CD4-positive, alpha-beta T cell treated with Interleukin-4 for 4 hours (primary cell): Measurements from ENCODE around the gene RMND5B.
"Not testable (repeated sequence)": the region's sequence is repeated elsewhere in the genome, so short reads cannot be mapped to it uniquely, and the experiment has no call there.

Source experiments
- DNase-seq: peaks from one replicate; pipeline ENCODE4 v3.0.0-alpha.2; 2020

RMND5B gene

DNA sequence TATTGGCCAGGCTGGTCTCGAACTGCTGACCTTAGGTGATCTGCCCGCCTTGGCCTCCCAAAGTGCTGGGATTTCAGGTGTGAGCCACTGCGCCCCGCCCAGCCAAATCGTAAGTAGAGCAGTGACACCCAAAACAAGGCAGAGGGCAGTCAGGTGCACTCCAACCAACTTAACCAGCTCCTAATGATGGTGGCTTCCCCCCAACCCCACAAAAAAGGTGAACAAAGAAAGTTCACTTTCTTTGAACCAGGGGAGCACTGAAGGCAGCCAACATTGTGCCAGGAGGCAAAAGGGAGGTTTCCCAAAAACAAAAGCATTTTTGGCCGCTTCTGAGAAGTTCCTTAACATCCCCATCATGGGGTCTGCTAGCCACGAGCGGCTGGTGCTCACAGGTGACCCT lies 46.8 kb downstream of the RMND5B start:
- no peak for DNase-seq

DNA sequence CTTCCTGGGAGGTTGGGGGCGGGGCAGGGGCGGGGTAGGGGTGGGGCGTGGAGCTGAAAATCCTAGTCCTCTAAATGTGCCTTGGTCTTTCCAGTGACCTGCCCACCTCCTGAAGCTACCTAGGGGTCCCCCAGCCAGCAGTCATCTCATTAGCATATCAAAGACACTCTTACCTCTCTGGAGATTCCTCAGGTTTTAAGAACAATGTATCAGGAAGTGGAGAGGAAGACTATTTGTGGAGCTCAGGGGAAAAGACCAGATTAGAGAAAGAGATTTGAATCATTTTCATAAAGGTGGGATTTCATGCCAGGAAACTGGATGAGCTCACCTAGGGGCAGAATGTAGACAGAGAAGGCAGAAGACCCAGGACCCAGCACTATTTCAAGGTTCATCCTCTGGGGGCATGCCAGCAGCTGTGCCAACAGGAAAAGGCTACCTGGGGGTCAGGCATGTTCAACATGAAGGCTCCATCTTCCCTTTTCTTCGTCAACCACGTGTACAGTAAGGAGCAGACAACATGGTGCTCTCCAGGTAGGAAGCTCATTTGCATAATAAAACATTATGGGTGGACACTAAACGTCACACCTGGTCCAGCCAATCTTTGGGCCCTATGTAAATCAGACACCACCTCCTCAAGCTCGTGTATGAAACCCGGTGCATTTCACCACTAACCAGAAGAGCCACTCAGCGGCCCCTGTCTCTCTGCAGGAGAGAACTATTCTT lies 49.5 kb downstream of the RMND5B start:
- DNase-seq: no peak

DNA sequence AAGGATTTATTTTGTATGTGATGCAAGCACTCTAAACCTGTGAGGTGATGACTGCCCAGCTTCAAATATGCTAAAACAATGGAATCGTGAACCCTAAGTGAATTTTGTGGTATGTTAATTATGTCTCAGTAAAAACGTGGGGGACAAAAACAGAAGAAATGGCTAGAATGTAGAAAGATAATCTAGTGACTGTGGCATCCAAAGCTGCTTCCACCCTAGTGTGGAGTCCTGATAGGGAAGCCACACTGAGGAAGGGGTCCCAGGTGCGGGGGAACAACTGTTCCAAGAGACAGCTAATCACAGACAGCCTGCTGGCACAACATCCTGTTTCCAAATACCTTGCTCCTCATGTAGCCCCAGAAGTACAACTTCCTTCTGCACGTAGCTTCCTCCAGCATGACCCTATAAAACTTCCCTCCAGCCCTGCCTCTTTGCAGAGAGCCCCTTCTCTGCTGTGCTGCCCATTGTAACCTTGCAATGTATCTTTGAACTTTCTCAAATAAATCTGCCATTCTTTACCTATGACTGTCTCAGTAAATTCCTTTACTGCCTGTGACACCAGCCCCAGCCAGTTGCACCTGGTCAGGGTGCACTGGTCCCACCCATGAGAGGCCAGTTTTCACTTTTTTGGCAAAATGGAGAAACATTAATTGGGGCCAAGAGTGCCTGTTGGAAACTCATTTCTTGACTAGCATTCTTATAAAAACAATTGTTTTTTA lies 51.5 kb downstream of the RMND5B start:
- DNase-seq: no peak

DNA sequence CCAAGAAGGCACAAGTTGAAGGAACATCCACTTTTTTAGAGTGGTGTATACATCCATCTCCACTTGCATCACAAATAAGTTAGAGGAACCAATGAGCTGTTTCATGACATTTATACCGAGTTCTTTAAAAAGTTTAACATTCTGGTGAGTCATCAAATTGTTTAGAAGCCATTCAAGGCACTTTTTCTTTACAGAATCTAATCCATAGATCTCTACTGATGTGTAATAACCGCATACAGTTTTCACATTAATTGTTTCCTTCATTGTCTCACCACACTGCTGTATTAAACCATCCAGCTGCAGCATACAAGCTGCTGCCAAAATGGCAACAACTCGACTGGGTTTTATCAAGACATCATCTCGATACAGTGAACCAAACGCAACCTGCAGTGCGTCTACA lies 55.6 kb downstream of the RMND5B start:
- no peak for DNase-seq

DNA sequence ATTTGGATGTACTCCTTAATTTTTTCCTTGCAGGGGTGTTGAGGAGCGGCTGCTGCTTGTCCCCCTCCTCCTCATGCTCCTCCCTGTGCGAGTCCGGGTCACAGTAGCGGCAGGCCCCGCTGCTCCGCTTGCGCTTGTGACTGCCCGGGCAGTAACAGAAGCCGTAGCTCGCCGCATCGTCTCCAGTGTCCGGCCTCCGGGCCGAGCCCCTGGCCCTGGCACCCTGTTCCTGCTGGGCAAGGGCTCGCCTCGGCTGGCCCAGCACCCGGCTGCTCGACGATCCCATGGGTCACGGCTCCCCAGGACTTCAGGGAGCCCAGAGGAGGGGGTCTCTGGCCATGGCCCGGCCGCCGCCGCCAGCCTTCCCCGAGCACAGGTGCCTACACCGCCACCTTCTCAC lies 56.2 kb downstream of the RMND5B start, which contains the start of gene GMCL2:
TSS of gene GMCL2 (minus strand) at position 358 of the 400 bp plus-strand sequence. CDS start at position 286, 72 bp downstream.
- DNase-seq: no peak

DNA sequence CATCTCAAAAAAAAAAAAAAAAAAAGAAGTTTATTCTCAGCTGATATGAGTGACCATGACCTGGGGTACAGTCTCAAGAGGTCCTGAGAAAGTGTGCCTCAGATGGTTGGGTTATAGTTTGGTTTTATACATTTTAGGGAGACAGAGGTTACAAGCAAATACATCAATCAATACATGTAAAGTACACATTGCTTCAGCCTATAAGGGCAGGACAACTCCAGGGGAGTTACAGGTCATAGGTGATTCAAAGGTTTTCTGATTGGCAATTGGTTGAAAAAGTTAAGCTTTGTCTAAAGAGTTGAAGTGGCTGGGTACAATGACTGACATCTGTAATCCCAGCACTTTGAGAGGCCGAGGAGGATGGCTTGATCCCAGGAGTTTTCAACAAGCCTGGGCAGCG lies 58.6 kb downstream of the RMND5B start:
- DNase-seq: no peak

DNA sequence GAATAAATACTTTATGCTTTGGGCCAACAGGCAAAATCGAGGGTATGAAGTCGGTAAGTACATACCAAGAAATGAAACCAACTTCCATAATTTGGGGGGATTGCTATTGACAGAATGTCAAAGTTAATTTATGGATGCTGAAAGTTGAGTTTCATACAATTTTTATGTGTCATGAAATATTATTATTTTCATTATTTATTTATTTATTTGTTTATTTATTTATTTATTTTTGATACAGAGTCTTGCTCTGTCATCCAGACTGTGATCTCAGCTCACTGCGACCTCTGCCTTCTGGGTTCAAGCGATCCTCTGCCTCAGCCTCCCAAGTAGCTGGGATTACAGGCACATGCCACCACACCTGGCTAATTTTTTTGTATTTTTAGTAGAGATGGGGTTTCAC lies 60.8 kb downstream of the RMND5B start:
- no peak for DNase-seq

DNA sequence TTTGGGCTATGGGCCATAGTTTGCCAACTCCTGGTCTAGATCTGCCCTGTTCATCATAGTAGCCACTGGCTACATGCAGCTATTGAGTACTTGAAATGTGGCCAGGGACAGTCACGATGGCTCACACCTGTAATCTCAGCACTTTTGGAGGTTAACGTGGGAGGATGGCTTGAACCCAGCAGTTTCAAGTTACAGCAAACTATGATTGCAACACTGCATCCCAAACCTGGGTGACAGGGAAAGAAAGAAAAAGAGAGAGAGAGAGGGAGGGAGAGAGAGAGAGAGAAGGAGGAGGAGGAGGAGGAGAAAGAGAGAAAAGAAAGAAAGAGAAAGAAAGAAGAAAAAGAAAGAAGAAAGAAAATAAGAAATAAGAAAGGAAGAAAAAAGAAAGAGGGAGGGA lies 61.4 kb downstream of the RMND5B start:
- no peak for DNase-seq

DNA sequence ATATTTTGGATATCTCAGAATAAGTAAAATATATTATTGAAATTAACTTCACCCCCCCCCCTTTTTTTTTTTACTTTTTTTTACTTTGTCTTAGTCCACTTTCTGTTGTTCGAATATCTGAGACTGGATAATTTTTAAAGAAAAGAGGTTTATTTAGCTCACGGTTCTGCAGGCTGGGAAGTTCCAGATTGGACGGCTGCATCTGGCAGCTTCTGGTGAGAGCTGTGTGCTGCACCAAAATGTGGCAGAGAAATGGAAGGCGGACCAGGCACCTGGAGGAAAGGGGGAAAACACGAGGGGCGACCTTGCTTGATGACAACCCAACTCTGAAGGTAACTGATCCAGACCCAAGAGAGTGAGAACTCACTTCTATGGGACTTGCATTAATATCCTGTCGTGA lies 62.0 kb downstream of the RMND5B start:
- no peak for DNase-seq

DNA sequence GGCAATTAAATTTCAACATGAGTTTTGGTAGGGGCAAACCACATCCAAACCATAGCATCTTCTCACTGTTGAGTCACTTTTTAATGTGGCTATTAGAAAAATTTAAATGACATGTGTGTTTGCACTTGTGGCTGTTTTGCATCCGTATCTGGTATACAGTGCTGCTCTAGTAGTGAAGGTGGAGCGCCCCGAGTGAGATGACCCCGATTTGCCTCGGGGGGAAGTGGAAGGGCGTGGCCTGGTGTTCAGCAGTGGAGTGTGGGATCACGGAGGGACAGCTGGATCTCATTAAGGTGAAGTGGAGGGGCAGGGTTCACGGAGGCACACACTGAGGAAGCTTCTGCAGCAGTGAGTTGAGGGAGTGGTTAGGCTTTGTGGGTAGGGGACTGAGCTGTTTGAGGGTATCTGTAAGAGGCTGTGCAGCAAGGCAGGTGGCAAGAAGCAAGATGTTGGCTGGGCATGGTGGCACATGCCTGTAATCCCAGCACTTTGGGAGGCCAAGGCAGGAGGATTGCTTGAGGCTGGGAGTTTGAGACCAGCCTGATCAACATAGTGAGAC lies 62.5 kb downstream of the RMND5B start:
- DNase-seq: no peak

DNA sequence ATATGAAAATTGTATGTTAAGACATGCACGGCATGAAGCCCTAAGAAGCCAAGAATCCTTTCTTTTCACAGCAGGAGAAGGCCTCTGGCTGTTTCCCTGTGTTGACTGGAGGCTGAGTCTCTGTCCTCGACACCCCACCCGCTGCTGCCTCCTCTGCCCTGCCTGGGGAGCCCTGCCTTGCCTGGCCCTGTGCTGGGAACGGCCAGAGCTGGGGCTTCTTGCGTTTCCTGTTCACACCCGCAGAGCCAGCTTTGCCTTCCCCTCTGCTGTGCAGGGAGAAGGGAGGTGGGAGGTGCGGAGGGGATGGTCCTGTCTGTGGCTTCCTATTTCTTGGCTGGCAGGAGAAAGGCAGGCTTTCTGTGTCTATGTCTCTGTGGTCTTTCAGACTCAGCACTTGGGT lies 63.2 kb downstream of the RMND5B start:
- DNase-seq: no peak

DNA sequence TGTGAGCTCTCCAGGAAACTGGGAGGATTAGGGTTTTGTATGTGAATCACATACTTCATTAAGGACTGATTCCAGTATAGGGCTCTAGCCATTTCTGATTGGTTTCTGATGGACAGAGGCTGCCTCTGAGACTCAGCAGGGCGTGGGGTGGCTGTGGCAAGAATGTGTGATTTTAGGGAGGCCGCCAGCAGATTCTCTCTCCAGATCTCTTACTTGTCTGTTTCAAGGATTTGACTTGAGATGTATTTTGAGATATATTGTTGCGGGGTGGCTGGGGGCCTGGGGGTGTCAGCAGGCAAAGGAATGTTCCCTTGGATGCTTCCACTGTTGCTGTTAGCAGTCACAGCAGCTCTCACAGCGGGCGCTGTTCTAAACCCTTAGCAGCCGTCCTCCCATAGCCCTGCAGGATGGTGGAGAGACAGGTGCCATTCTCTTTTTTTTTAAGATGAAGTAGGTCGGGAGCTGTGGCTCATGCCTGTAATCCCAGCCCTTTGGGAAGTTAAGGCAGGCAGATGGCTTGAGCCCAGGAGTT lies 65.5 kb downstream of the RMND5B start:
- DNase-seq: no peak

DNA sequence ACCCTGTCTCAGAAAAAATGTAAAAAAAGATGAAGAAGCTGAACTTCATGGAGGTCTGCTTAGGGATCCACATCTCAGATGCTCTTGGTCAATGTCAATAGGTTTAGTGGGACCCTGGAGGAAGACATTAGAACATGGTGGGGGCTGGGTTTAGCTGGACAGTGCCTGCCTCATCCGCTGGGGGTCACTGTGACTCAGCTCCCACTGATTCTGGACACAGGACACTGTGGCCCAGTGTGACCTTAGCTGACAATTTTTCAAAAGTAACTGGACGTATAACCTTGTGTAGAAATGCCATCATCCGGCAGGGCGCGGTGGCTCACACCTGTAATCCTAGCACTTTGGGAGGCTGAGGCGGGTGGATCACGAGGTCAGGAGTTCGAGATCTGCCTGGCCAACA lies 66.2 kb downstream of the RMND5B start:
- no peak for DNase-seq

DNA sequence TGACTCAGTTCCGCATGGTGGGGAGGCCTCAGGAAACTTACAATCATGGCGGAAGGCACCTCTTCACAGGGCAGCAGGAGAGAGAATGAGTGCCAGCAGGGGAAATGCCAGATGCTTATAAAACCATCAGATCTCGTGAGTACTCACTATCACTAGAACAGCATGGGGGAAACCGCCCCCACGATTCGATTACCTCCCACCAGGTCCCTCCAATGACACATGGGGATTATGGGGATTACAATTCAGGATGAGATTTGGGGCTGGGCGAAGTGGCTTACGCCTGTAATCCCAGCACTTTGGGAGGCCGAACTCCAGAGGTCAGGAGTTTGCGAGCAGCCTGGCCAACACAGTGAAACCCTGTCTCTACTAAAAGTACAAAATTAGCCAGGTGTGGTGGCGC lies 67.3 kb downstream of the RMND5B start:
- not testable (repeated sequence) for DNase-seq

DNA sequence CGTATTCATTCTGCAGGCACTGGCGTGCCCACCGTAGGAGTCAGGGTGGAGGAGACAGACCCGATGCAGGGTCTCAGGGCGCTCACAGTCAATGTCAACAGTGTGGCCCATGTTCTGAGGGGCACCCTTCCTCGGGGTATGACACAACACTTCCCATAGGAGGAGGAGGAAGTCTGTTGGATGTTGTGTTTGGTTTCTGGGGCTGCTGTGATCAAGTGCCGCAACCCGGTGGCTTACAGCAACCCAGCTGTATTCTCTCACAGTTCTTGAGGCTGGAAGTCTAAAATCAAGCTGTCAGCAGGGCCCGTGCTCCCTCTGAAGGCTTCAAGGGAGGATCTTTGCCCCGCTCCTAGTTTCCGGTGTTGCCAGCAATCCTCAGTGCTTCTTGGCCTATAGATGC lies 67.9 kb downstream of the RMND5B start:
- DNase-seq: no peak

DNA sequence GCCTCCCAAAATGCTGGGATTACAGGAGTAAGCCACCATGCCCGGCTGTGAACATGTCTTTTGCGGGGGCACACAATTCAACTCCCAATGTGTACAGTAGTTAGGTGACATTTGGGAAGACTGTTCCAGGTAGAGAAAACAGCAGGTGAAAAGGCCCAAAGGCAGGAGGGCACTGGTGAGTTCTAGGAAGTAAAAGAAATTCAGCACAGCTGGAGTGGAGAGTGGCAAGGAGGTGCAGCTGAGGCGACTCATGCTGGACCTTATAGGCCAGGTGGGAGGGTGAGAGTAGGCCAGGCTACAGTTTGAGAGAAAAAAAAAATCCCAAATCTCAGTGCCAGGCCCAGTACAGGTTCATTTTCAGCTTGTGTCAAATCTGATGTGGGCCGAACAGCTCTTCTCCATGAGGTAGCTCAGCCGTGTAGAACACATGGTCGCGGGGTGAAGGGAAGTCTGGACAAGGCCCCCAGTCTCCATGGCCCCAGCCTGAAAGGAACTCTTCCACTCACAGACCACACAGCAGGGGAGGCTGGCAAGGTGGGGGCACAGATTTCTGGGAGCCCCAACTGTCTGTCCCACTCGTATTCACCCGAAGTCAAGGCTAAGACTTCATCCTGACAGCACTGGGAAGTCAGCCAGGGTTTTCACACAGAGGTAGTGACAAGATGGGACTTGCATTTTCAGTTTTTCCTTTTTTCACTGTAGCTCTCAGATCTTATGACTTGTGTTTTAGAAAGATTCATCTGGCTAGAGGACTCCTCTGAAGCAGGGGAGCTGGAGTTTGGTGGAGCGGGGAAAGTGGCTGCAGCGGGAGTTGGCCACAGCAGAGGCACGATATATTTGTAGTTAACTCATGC lies 69.0 kb downstream of the RMND5B start:
- no peak for DNase-seq
